ENCODE data around the gene NSUN2. TPM values are rescaled to one million over a fixed set of nuclear protein-coding genes. Genes with fewer than 3 reads are reported as not detected.

Gene NSUN2
- total and polyA plus RNA-seq, 2 experiments from 2014 or later = 37.7 to 47.2 TPM

DNA sequence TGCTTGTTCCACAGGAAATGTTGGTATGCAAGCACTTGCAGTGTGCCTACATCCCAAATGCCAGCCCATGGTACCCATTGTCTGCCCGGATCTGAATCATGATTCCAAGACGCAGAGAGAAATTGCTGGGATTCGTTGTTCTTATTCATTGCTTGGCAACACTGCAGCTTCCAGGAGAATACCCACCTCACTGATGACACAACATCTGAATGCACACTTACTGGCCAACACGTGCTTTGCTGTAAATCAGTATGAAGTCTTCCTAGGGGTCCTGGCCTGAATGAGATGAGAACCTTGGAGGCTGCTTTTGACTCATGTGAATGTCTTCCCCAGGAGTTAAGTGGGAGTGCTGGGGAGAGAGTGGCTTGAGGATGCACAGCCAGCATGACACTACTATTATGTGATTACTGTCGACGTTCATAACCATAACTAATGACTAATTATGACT is 12.0 kb upstream of the NSUN2 start:
- Histone ChIP-seq H3K4me3 (no peak overlapping the region), H3K27ac (no peak overlapping the region), H3K27me3 (no peaks in the 10 kb centered on the region), H3K9me3 (ENCODE audit: low read depth) (no peaks in the 10 kb centered on the region), H3K4me1 (ENCODE audit: low read depth) (no peaks in the 10 kb centered on the region), H3K36me3 (no peaks in the 10 kb centered on the region)
- no peak for DNase-seq (ENCODE audit: low read depth in 1 of 2, low spot score in 1 of 2)
- TF ChIP-seq, protein P1, sequence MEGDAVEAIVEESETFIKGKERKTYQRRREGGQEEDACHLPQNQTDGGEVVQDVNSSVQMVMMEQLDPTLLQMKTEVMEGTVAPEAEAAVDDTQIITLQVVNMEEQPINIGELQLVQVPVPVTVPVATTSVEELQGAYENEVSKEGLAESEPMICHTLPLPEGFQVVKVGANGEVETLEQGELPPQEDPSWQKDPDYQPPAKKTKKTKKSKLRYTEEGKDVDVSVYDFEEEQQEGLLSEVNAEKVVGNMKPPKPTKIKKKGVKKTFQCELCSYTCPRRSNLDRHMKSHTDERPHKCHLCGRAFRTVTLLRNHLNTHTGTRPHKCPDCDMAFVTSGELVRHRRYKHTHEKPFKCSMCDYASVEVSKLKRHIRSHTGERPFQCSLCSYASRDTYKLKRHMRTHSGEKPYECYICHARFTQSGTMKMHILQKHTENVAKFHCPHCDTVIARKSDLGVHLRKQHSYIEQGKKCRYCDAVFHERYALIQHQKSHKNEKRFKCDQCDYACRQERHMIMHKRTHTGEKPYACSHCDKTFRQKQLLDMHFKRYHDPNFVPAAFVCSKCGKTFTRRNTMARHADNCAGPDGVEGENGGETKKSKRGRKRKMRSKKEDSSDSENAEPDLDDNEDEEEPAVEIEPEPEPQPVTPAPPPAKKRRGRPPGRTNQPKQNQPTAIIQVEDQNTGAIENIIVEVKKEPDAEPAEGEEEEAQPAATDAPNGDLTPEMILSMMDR (IDR thresholded peaks at IDR 0.05; ENCODE audit: low read depth, low read length) = no peak

DNA sequence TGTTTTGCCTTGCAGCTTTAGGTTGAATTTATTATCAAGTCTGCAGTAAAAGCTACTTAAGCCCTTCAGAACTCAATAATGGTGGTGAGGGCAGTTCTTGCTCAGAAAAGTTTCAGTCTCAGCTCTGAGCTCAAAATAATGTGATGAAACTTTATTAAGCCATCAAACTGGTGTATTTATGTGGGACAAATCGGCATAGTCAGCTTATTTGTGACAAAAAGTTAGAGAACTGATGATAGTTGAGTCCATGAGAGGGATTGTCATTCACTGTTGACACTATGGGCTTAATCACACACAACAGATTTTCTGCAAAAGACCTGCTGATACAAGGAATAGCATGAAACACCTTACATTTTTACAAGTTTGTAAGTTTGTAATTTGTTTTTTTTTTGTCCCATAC is 9.8 kb upstream of the NSUN2 start:
- H3K9me3 ChIP-seq (ENCODE audit: low read depth) = no peaks in the 10 kb centered on the region
- TF ChIP-seq, protein P1 (IDR thresholded peaks at IDR 0.05; ENCODE audit: low read depth, low read length) = no peak
- no peaks in the 10 kb centered on the region for H3K36me3 ChIP-seq
- H3K27me3 ChIP-seq = no peaks in the 10 kb centered on the region
- H3K4me3 ChIP-seq = no peak overlapping the region
- H3K27ac ChIP-seq = no peak overlapping the region
- DNase-seq (ENCODE audit: low read depth in 1 of 2, low spot score in 1 of 2) = no peak
- no peaks in the 10 kb centered on the region for H3K4me1 ChIP-seq (ENCODE audit: low read depth)

DNA sequence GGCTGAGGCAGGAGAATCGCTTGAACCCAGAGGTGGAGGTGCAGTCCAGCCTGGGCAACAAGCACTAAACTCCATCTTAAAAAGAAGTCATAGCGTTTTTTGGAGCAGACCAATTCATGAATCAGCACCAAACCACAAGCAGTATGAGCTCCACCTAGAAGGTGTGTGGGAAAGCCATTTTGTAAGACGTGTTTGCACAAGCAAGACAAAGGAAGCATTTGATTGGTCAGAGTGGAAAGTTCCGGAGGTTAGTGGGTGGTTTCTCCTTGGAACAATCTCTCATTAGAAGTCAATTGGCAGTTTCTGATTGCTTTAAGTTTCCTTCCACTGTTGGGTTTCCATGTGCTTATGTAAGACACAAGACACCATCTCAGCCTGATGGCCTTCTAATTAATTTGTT is 5.4 kb upstream of the NSUN2 start:
- no peak for DNase-seq (ENCODE audit: low read depth in 1 of 2, low spot score in 1 of 2)
- no peaks in the 10 kb centered on the region for H3K36me3 ChIP-seq
- H3K27me3 ChIP-seq = no peaks in the 10 kb centered on the region
- no peaks in the 10 kb centered on the region for H3K4me1 ChIP-seq (ENCODE audit: low read depth)
- TF ChIP-seq, protein P1 (IDR thresholded peaks at IDR 0.05; ENCODE audit: low read depth, low read length) = no peak
- no peaks in the 10 kb centered on the region for H3K9me3 ChIP-seq (ENCODE audit: low read depth)
- H3K4me3 ChIP-seq = no peak overlapping the region
- no peak overlapping the region for H3K27ac ChIP-seq

DNA sequence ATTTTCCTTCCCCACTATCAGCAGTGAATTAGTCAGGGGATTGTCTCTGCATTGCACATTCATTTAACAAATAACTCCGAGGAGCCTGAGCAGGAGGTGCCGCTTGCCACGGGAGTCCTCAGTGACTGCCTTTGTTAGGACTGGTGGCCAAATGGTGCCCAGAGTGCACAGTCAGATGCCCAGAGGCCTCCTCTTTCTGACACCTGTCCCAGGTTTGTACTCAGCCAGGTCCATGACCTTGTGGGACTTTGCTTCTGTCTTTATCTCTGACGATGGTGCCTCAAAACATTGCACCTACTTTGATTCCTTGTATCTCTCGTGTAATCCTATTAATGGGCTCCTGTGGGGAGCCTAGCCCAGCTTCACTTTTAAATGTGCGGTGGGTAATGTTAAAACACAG is 4.7 kb upstream of the NSUN2 start:
- Histone ChIP-seq H3K27me3 (no peaks in the 10 kb centered on the region), H3K4me1 (ENCODE audit: low read depth) (no peaks in the 10 kb centered on the region), H3K4me3 (no peak overlapping the region), H3K36me3 (no peaks in the 10 kb centered on the region), H3K27ac (no peak overlapping the region), H3K9me3 (ENCODE audit: low read depth) (no peaks in the 10 kb centered on the region)
- TF ChIP-seq, protein P1 (IDR thresholded peaks at IDR 0.05; ENCODE audit: low read depth, low read length) = no peak
- DNase-seq (ENCODE audit: low read depth in 1 of 2, low spot score in 1 of 2) = no peak

DNA sequence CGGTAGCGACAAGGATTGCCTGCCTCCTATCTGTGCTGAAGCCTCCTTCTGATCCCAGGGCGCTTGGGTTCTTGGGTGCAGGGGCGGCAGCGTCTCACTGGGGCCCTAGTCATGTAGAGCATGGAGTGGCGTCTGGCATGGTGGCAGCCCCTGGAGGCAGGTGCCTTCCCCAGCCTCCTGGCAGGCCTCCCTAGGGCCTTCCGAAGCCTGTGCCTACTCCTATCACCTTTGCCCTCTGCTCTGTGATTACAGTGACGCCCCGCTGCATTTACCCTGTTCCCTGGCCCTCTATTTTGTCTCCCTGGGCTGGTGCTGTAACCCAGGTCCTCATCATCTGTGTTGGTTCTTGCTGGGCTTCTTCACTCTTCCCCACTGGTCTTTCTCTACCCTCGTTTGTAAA is 4.2 kb upstream of the NSUN2 start:
- no peak for DNase-seq (ENCODE audit: low read depth in 1 of 2, low spot score in 1 of 2)
- TF ChIP-seq, protein P1 (IDR thresholded peaks at IDR 0.05; ENCODE audit: low read depth, low read length) = no peak
- no peak overlapping the region for H3K4me3 ChIP-seq
- H3K4me1 ChIP-seq (ENCODE audit: low read depth) = peaks cover 2% of the 10 kb centered on the region
- H3K9me3 ChIP-seq (ENCODE audit: low read depth) = no peaks in the 10 kb centered on the region
- H3K27me3 ChIP-seq = no peaks in the 10 kb centered on the region
- no peaks in the 10 kb centered on the region for H3K36me3 ChIP-seq
- no peak overlapping the region for H3K27ac ChIP-seq

DNA sequence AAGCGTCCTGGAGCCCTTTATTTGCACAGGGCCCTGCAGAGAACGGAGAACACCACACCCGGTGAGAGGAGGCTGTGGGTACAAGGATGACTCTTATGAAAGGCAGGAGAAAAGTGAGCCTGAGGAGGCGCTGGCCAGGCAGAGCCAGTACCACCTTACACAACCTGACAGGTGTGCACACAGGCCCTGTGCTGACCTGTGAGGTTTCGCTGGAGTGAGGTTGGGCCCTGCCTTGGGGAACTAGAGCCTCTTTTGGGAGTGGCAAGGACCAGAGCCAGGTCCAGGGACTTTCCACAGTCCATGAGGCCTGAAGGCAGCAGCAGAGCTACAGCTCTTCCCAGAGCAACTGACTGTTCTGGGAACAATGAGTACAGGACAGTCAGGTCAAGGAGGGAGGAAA is 3.4 kb upstream of the NSUN2 start:
- TF ChIP-seq, protein P1 (IDR thresholded peaks at IDR 0.05; ENCODE audit: low read depth, low read length) = no peak
- no peaks in the 10 kb centered on the region for H3K27me3 ChIP-seq
- H3K4me1 ChIP-seq (ENCODE audit: low read depth) = peaks cover 6% of the 10 kb centered on the region
- H3K36me3 ChIP-seq = peaks cover 2% of the 10 kb centered on the region
- H3K27ac ChIP-seq = no peak overlapping the region
- DNase-seq (ENCODE audit: low read depth in 1 of 2, low spot score in 1 of 2) = no peak
- no peak overlapping the region for H3K4me3 ChIP-seq
- H3K9me3 ChIP-seq (ENCODE audit: low read depth) = no peaks in the 10 kb centered on the region

Data from cardiac muscle cell (in vitro differentiated cells and primary cell).